CD4-positive, alpha-beta T cell (primary cell): ENCODE data around the gene C20orf144. TPM values are rescaled to one million over a fixed set of nuclear protein-coding genes. Genes with fewer than 3 reads are reported as not detected.

Source experiments
- ATAC-seq: fragments of 200-7000 bp; cut with Tn5 transposase; one replicate; pipeline ENCODE4 v1.10.0; 2022; ENCODE audit warnings: mild to moderate bottlenecking; ENCODE audit not compliant: poor library complexity
- CTCF ChIA-PET: fragments of 350-600 bp; sonication (Branson Sonifier 250); formaldehyde crosslinking; loops from one replicate; lab custom pipeline; 2021; ENCODE audit warnings: antibody characterized with exemption, inconsistent platforms; lab: Charles Lee
- POLR2A ChIA-PET: fragments of 350-600 bp; sonication (Branson Sonifier 250); formaldehyde crosslinking; loops from one replicate; lab custom pipeline; 2021; ENCODE audit warnings: antibody characterized with exemption, inconsistent platforms; lab: Charles Lee
- DNase-seq, 14 experiments: peaks; one replicate each; pipeline ENCODE4 v3.0.0-alpha.2; 2013 to 2020; ENCODE audit warnings: mixed read lengths in 2 of 14
- H3K27ac ChIP-seq, 2 donors: one replicate each; pipeline versions ENCODE4 v1.5.1 to v1.7.0; 2013; ENCODE audit warnings: low read length in 2 of 2, low read depth in 1 of 2, mild to moderate bottlenecking in 1 of 2
- H3K27me3 ChIP-seq, 2 experiments: 1 replicate in 1 of 2; 2 replicates in 1 of 2; pipeline versions ENCODE4 v1.6.1 to v1.7.0; 2013; ENCODE audit warnings: low read length in 2 of 2, control low read depth in 1 of 2, mild to moderate bottlenecking in 1 of 2, moderate library complexity in 1 of 2; ENCODE audit not compliant: insufficient read depth in 2 of 2, control insufficient read depth in 1 of 2
- H3K36me3 ChIP-seq: one replicate; pipeline ENCODE4 v1.6.1; 2013; ENCODE audit warnings: low read length, control low read depth; ENCODE audit not compliant: insufficient read depth
- H3K4me1 ChIP-seq: one replicate; pipeline ENCODE4 v1.6.1; 2013; ENCODE audit warnings: low read length, control low read depth; ENCODE audit not compliant: insufficient read depth
- H3K4me3 ChIP-seq: one replicate; pipeline ENCODE4 v1.5.1; 2013; ENCODE audit warnings: mild to moderate bottlenecking, low read length, moderate library complexity
- H3K9me3 ChIP-seq, 2 experiments: 1 replicate in 1 of 2; 2 replicates in 1 of 2; pipeline versions ENCODE4 v1.6.1 to v1.7.0; 2013; ENCODE audit warnings: low read length in 2 of 2, mild to moderate bottlenecking in 2 of 2, control low read depth in 1 of 2, moderate library complexity in 1 of 2; ENCODE audit not compliant: control insufficient read depth in 1 of 2, insufficient read depth in 1 of 2
- H3K27ac Mint-ChIP-seq: one replicate; pipeline ENCODE4 v1.8.0; 2020; ENCODE audit warnings: mixed read lengths
- H3K27me3 Mint-ChIP-seq: one replicate; pipeline ENCODE4 v1.8.0; 2021; ENCODE audit warnings: mixed read lengths
- H3K36me3 Mint-ChIP-seq: one replicate; pipeline ENCODE4 v1.8.0; 2021; ENCODE audit warnings: low read depth, mixed read lengths
- H3K4me1 Mint-ChIP-seq: one replicate; pipeline ENCODE4 v1.8.0; 2021; ENCODE audit warnings: low read depth, mixed read lengths
- H3K4me3 Mint-ChIP-seq: one replicate; pipeline ENCODE4 v1.8.0; 2020; ENCODE audit warnings: mild to moderate bottlenecking, mixed read lengths
- H3K9me3 Mint-ChIP-seq: one replicate; pipeline ENCODE4 v1.8.0; 2020; ENCODE audit warnings: mixed read lengths
- intact Hi-C, 2 experiments: fragments of 100-400 bp; cut with DNase I in 1 of 2; cut with micrococcal nuclease in 1 of 2; formaldehyde crosslinking; loops; one replicate each; pipeline versions ENCODE4 v1.15.1 to v1.9.0; 2023 to 2025; cut with DNase I, micrococcal nuclease
- total RNA-seq, 174 experiments: library from RNA in 2 of 174; stranded (reverse) in 2 of 174; gene quantifications; one replicate each; pipeline ENCODE4 v1.2.3 and lab custom pipeline; 2021 to 2026
- TF ChIP-seq, protein P1 (sequence below): fragments of 200-600 bp; IDR thresholded peaks from one replicate; pipeline ENCODE4 v1.8.0; 2022; ENCODE audit warnings: antibody characterized with exemption, mild to moderate bottlenecking

The C20orf144 gene
- total RNA-seq, 2 experiments from 2014 or later: 0.17 to 0.19 TPM

- Mint-ChIP-seq H3K36me3 (no peaks in the 10 kb centered on the region), H3K27me3 (no peaks in the 10 kb centered on the region), H3K4me1 (peaks cover 33% of the 10 kb centered on the region), H3K4me3 (peak overlapping the region; percentile 75), H3K9me3 (no peaks in the 10 kb centered on the region), H3K27ac (peak overlapping the region; percentile 49)
- intact Hi-C loops: loop anchor here (1.0 to 10.0 kb wide), 4 partner anchors 67 to 1713 kb away; partner anchors contain the start of genes PDRG1 (in 1 of the 2) and ZNF341 (in 1 of the 2)
- Histone ChIP-seq H3K4me1 (peaks cover 52% of the 10 kb centered on the region), H3K9me3 (no peaks in the 10 kb centered on the region), H3K4me3 (peak overlapping the region; percentile 72), H3K27ac (no peak overlapping the region), H3K27me3 (no peaks in the 10 kb centered on the region), H3K36me3 (no peaks in the 10 kb centered on the region)
- ATAC-seq (peak; percentile 61), DNase-seq (peak; percentile 54 to 90 (median 70))
- TF ChIP-seq, protein P1, sequence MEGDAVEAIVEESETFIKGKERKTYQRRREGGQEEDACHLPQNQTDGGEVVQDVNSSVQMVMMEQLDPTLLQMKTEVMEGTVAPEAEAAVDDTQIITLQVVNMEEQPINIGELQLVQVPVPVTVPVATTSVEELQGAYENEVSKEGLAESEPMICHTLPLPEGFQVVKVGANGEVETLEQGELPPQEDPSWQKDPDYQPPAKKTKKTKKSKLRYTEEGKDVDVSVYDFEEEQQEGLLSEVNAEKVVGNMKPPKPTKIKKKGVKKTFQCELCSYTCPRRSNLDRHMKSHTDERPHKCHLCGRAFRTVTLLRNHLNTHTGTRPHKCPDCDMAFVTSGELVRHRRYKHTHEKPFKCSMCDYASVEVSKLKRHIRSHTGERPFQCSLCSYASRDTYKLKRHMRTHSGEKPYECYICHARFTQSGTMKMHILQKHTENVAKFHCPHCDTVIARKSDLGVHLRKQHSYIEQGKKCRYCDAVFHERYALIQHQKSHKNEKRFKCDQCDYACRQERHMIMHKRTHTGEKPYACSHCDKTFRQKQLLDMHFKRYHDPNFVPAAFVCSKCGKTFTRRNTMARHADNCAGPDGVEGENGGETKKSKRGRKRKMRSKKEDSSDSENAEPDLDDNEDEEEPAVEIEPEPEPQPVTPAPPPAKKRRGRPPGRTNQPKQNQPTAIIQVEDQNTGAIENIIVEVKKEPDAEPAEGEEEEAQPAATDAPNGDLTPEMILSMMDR: peak; percentile 88
- CTCF ChIA-PET: interaction anchor here (0.6 to 3.3 kb wide), 44 partner anchors 10 to 295 kb away, joined by 3 to 30 read pairs (median 4); partner anchors contain the start of genes CBFA2T2, CDK5RAP1, E2F1 and PXMP4
- POLR2A ChIA-PET: interaction anchor here (0.6 to 4.0 kb wide), 13 partner anchors 12 to 267 kb away, joined by 3 to 45 read pairs (median 7); partner anchors contain the start of genes CBFA2T2, CDK5RAP1, PXMP4 and SNTA1
Observed at GRCh38 chr20:33667676-33668465, 5.7 kb downstream of the C20orf144 start.

DNA sequence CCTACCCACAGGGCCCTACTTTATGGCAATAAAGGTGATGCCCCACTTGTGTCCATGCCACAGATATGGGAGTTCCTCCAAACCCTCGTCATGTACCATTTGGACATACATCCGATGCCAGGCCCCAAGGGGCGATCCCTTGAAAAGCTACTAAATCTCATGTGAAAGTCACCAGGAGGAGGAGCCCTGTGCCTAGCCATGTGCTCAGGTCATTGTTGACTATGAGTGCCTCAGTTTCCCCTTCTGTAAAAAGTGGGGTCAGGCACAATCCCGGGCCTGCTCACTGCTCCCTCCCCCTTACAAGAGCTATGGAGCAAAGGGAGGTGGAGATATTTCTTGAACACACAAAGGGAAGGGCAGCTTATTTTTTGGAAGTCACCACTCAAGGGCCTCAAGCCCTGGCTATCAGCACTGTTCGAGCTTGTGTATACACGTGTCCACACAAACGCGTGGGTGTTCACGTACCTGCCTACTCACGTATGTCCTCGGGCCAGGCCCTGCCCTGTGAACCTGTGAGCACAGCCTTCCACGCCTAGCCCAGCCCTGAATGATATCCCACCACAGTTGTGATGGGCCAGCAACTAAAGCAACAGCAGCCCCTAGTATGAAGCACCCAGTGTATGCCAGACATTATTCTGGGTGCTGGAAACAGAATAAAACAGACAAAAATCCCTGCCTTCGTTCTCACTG is 6.5 kb downstream of the C20orf144 start:
- no peak for DNase-seq
- no peaks in the 10 kb centered on the region for H3K27me3 Mint-ChIP-seq
- Histone ChIP-seq H3K4me1 (peaks cover 54% of the 10 kb centered on the region), H3K9me3 (no peaks in the 10 kb centered on the region), H3K4me3 (no peak overlapping the region), H3K27ac (no peak overlapping the region), H3K36me3 (no peaks in the 10 kb centered on the region), H3K27me3 (no peaks in the 10 kb centered on the region)
- ChIA-PET POLR2A (interaction anchor here (1.0 to 4.0 kb wide), 10 partner anchors 11 to 267 kb away, joined by 3 to 45 read pairs (median 17); partner anchors contain the start of genes CBFA2T2, CDK5RAP1, PXMP4 and SNTA1), CTCF (interaction anchor here (1.1 to 3.3 kb wide), 27 partner anchors 9 to 296 kb away, joined by 3 to 30 read pairs (median 6); partner anchors contain the start of genes CBFA2T2, E2F1, PXMP4 and SNTA1)
- H3K36me3 Mint-ChIP-seq: no peaks in the 10 kb centered on the region
- no peaks in the 10 kb centered on the region for H3K9me3 Mint-ChIP-seq
- TF ChIP-seq, protein P1: no peak
- H3K4me1 Mint-ChIP-seq: peaks cover 37% of the 10 kb centered on the region
- peak overlapping the region; percentile 49 for H3K27ac Mint-ChIP-seq
- peak overlapping the region; percentile 75 for H3K4me3 Mint-ChIP-seq
- intact Hi-C loops: loop anchor here (1.0 to 10.0 kb wide), 4 partner anchors 66 to 1714 kb away; partner anchors contain the start of genes PDRG1 (in 1 of the 2) and ZNF341 (in 1 of the 2)
- no peak for ATAC-seq

- ChIA-PET POLR2A (interaction anchor here (1.0 to 4.0 kb wide), 7 partner anchors 10 to 225 kb away, joined by 3 to 45 read pairs (median 23); partner anchors contain the start of genes CBFA2T2, PXMP4, SNTA1 and ZNF341), CTCF (interaction anchor here (1.2 to 3.3 kb wide), 6 partner anchors 10 to 296 kb away, joined by 3 to 15 read pairs (median 12); partner anchors contain the start of genes E2F1 and SNTA1)
- H3K9me3 ChIP-seq: no peaks in the 10 kb centered on the region
- ATAC-seq (no peak), DNase-seq (no peak)
- H3K27me3 Mint-ChIP-seq: no peaks in the 10 kb centered on the region
- H3K9me3 Mint-ChIP-seq: no peaks in the 10 kb centered on the region
- TF ChIP-seq, protein P1: no peak
- intact Hi-C loops: loop anchor here (2.0 to 10.0 kb wide), 3 partner anchors 66 to 1714 kb away; partner anchors contain the start of genes PDRG1 (in 1 of the 2) and ZNF341 (in 1 of the 2)
- no peak overlapping the region for H3K27ac ChIP-seq
- H3K36me3 ChIP-seq: no peaks in the 10 kb centered on the region
- no peak overlapping the region for H3K4me3 ChIP-seq
- peaks cover 53% of the 10 kb centered on the region for H3K4me1 ChIP-seq
- H3K4me3 Mint-ChIP-seq: peak overlapping the region; percentile 75
- H3K36me3 Mint-ChIP-seq: no peaks in the 10 kb centered on the region
- no peak overlapping the region for H3K27ac Mint-ChIP-seq
- peaks cover 32% of the 10 kb centered on the region for H3K4me1 Mint-ChIP-seq
- H3K27me3 ChIP-seq: no peaks in the 10 kb centered on the region
Observed at GRCh38 chr20:33669224-33669623, 7.1 kb downstream of the C20orf144 start.
